HCT116 (cell line): ENCODE data around the gene PRSS56. TPM values are rescaled to one million over a fixed set of nuclear protein-coding genes. Genes with fewer than 3 reads are reported as not detected.

Experiments
- ATAC-seq: fragments of 200-7000 bp; cut with Tn5 transposase; 2 replicates; pipeline ENCODE4 v1.9.1; 2020; ENCODE audit warnings: mild to moderate bottlenecking, moderate library complexity
- BruUV-seq: library from RNA; stranded (reverse); fragments of 400-500 nt; replicated peaks from 2 replicates; lab custom pipeline; 2021; lab: Mats Ljungman, UMichigan
- CTCF ChIA-PET: fragments of 300-600 bp; sonication (Branson Sonifier 250); formaldehyde crosslinking; loops from one replicate; lab custom pipeline; 2021; ENCODE audit warnings: antibody characterized with exemption; lab: Charles Lee
- POLR2A ChIA-PET: fragments of 300-600, 350-600 bp; sonication (Branson Sonifier 250); formaldehyde crosslinking; loops from one replicate; lab custom pipeline; 2021; ENCODE audit warnings: antibody characterized with exemption; lab: Charles Lee
- RAD21 ChIA-PET, 2 experiments: fragments of 300-600 bp; sonication (Branson Sonifier 250); formaldehyde crosslinking; loops; one replicate each; lab custom pipeline; 2023; ENCODE audit warnings: low total read pairs in 2 of 2; ENCODE audit not compliant: uncharacterized antibody in 2 of 2, unreplicated experiment in 2 of 2, low non-redundant PET in 1 of 2; lab: Charles Lee
- DNase-seq: peaks from one replicate; pipeline ENCODE4 v3.0.0-alpha.2; 2010; ENCODE audit warnings: low read depth, low spot score
- H2AFZ ChIP-seq: fragments of 200-600 bp; shearing (Covaris generic), sonication (generic); 2 replicates; pipeline ENCODE4 v1.6.1; 2017; ENCODE audit warnings: low read depth, mixed run types, mixed read lengths, antibody characterized with exemption, low read length; ENCODE audit not compliant: poor library complexity, severe bottlenecking
- H3K27ac ChIP-seq: 2 replicates; pipeline ENCODE4 v1.5.1; 2012; ENCODE audit warnings: low read depth, low read length
- H3K27me3 ChIP-seq: fragments of 200-600 bp; sonication (generic); 2 replicates; pipeline ENCODE4 v1.6.1; 2016; ENCODE audit warnings: mixed run types, low read length, mixed read lengths; ENCODE audit not compliant: insufficient read depth
- H3K36me3 ChIP-seq, 2 experiments: fragments of 200-500 bp in 1 of 2; fragments of 200-600 bp in 1 of 2; sonication (Bioruptor generic) in 1 of 2; sonication (generic) in 1 of 2; 2 replicates each; pipeline versions ENCODE4 v1.5.1 to v1.6.1; 2014 to 2016; ENCODE audit warnings: low read length in 2 of 2, inconsistent platforms in 1 of 2, mixed read lengths in 1 of 2, mixed run types in 1 of 2; ENCODE audit not compliant: insufficient read depth in 2 of 2, control insufficient read depth in 1 of 2
- H3K4me1 ChIP-seq, 2 experiments: fragments of 200-600 bp in 1 of 2; sonication (generic) in 1 of 2; 2 replicates each; pipeline versions ENCODE4 v1.5.1 to v1.6.1; 2012 to 2017; ENCODE audit warnings: low read length in 2 of 2, inconsistent platforms in 1 of 2, mild to moderate bottlenecking in 1 of 2, mixed read lengths in 1 of 2, mixed run types in 1 of 2, moderate library complexity in 1 of 2; ENCODE audit not compliant: insufficient read depth in 2 of 2, control insufficient read depth in 1 of 2
- H3K4me2 ChIP-seq: fragments of 200-600 bp; sonication (generic); 2 replicates; pipeline ENCODE4 v1.6.1; 2017; ENCODE audit warnings: mixed run types, low read length, mixed read lengths
- H3K4me3 ChIP-seq, 2 experiments: fragments of 200-600 bp in 1 of 2; sonication (generic) in 1 of 2; replicated peaks in 1 of 2; 2 replicates each; pipeline ENCODE4 v1.5.1; 2011 to 2016; ENCODE audit warnings: low read length in 2 of 2, control low read depth in 1 of 2, low read depth in 1 of 2, mild to moderate bottlenecking in 1 of 2, mixed read lengths in 1 of 2, mixed run types in 1 of 2
- H3K79me2 ChIP-seq: fragments of 200-600 bp; sonication (generic); 2 replicates; pipeline ENCODE4 v1.6.1; 2017; ENCODE audit warnings: mild to moderate bottlenecking, mixed run types, low read length, moderate library complexity, mixed read lengths; ENCODE audit not compliant: insufficient read depth
- H3K9ac ChIP-seq: fragments of 200-600 bp; sonication (generic); 2 replicates; pipeline ENCODE4 v1.6.1; 2016; ENCODE audit warnings: low read length, mixed read lengths
- H3K9me2 ChIP-seq: fragments of 200-600 bp; sonication (generic), shearing (Covaris generic); 2 replicates; pipeline ENCODE4 v1.6.1; 2017; ENCODE audit warnings: mixed run types, mild to moderate bottlenecking, moderate library complexity; ENCODE audit not compliant: insufficient read depth
- H3K9me3 ChIP-seq, 2 experiments: fragments of 200-500 bp in 1 of 2; fragments of 200-600 bp in 1 of 2; sonication (Bioruptor generic) in 1 of 2; sonication (generic) in 1 of 2; 2 replicates each; pipeline ENCODE4 v1.6.1; 2014 to 2017; ENCODE audit warnings: low read length in 2 of 2, mixed read lengths in 2 of 2, inconsistent platforms in 1 of 2, low read depth in 1 of 2, mild to moderate bottlenecking in 1 of 2, mixed run types in 1 of 2, moderate library complexity in 1 of 2; ENCODE audit not compliant: control insufficient read depth in 1 of 2, insufficient read depth in 1 of 2
- H4K20me1 ChIP-seq: fragments of 200-600 bp; sonication (generic), shearing (Covaris generic); 2 replicates; pipeline ENCODE4 v1.6.1; 2017; ENCODE audit warnings: mixed run types, mild to moderate bottlenecking, moderate library complexity; ENCODE audit not compliant: insufficient read depth
- ATF3 ChIP-seq: IDR thresholded peaks from 2 replicates; pipeline ENCODE4 v1.6.1; 2012
- CEBPB ChIP-seq: IDR thresholded peaks from 2 replicates; pipeline ENCODE4 v1.6.1; 2012; ENCODE audit warnings: low read depth
- EGR1 ChIP-seq: IDR thresholded peaks from 2 replicates; pipeline ENCODE4 v1.6.1; 2012; ENCODE audit warnings: low read depth
- ELF1 ChIP-seq: IDR thresholded peaks from 2 replicates; pipeline ENCODE4 v1.6.1; 2012; ENCODE audit warnings: low read depth, borderline replicate concordance
- EZH2phosphoT487 ChIP-seq: fragments of 200-600 bp; IDR thresholded peaks from 2 replicates; pipeline ENCODE4 v1.6.1; 2018; ENCODE audit warnings: antibody characterized with exemption, borderline replicate concordance
- FOSL1 ChIP-seq: IDR thresholded peaks from 2 replicates; pipeline ENCODE4 v1.6.1; 2012; ENCODE audit warnings: low read depth
- JUND ChIP-seq: IDR thresholded peaks from 2 replicates; pipeline ENCODE4 v1.6.1; 2012
- MAX ChIP-seq: IDR thresholded peaks from 2 replicates; pipeline ENCODE4 v1.6.1; 2012
- POLR2A ChIP-seq: IDR thresholded peaks from 2 replicates; pipeline ENCODE4 v1.7.0; 2011; ENCODE audit warnings: borderline replicate concordance; ENCODE audit not compliant: insufficient read depth, insufficient read length; ENCODE audit errors: extremely low read depth
- POLR2AphosphoS5 ChIP-seq: IDR thresholded peaks from 2 replicates; pipeline ENCODE4 v1.6.1; 2011; ENCODE audit warnings: mild to moderate bottlenecking, low read depth, low read length, moderate library complexity
- REST ChIP-seq: IDR thresholded peaks from 2 replicates; pipeline ENCODE4 v1.6.1; 2012; ENCODE audit warnings: low read depth
- SIN3A ChIP-seq: IDR thresholded peaks from 2 replicates; pipeline ENCODE4 v1.6.1; 2012; ENCODE audit warnings: low read depth
- SP1 ChIP-seq: IDR thresholded peaks from 2 replicates; pipeline ENCODE4 v1.6.1; 2012; ENCODE audit warnings: low read depth
- SRF ChIP-seq: IDR thresholded peaks from 2 replicates; pipeline ENCODE4 v1.6.1; 2012; ENCODE audit warnings: low read depth
- TCF7L2 ChIP-seq: IDR thresholded peaks from 2 replicates; pipeline ENCODE4 v1.7.0; 2011; ENCODE audit warnings: borderline replicate concordance, inconsistent platforms; ENCODE audit not compliant: insufficient read depth, insufficient read length; ENCODE audit errors: extremely low read depth
- YY1 ChIP-seq: IDR thresholded peaks from 2 replicates; pipeline ENCODE4 v1.6.1; 2011; ENCODE audit warnings: low read length, low read depth, moderate library complexity, mild to moderate bottlenecking; ENCODE audit not compliant: insufficient replicate concordance; ENCODE audit errors: extremely low read depth
- ZBTB33 ChIP-seq: IDR thresholded peaks from 2 replicates; pipeline ENCODE4 v1.6.1; 2011; ENCODE audit warnings: mild to moderate bottlenecking, low read length, moderate library complexity; ENCODE audit not compliant: insufficient replicate concordance; ENCODE audit errors: extremely low read depth
- ZFX ChIP-seq: fragments of 450-650 bp; IDR thresholded peaks from 2 replicates; pipeline ENCODE4 v1.6.1; 2017
- ZNF274 ChIP-seq: fragments of 200-500 bp; sonication (Bioruptor generic); IDR thresholded peaks from 2 replicates; pipeline ENCODE4 v1.6.1; 2014; ENCODE audit warnings: mild to moderate bottlenecking, low read depth, low read length, inconsistent platforms
- intact Hi-C: fragments of 100-400 bp; cut with micrococcal nuclease; formaldehyde crosslinking; loops from 2 replicates; pipeline ENCODE4 v1.10.0; 2022
- total RNA-seq: library from RNA; stranded (reverse); gene quantifications from one replicate; pipeline ENCODE4 v1.2.1, GENCODE V29; 2021; ENCODE audit not compliant: unreplicated experiment

PRSS56 gene
- total RNA-seq, 1 experiment from 2014 or later: not detected

GRCh38 chr2:232480201-232481190, 39.7 kb upstream of the PRSS56 start:
- TF ChIP-seq POLR2A (no peak), ZBTB33 (no peak), POLR2AphosphoS5 (no peak), FOSL1 (no peak), ZFX (no peak), TCF7L2 (no peak), JUND (no peak), CEBPB (no peak), ELF1 (no peak), ZNF274 (no peak), MAX (no peak), SRF (no peak), EGR1 (no peak), REST (no peak), ATF3 (no peak), EZH2phosphoT487 (no peak), YY1 (no peak), SIN3A (no peak), SP1 (no peak)
- intact Hi-C loops: no loop called here
- POLR2A ChIA-PET: no interaction called here
- no peaks in the 10 kb centered on the region for H3K36me3 ChIP-seq
- H3K9me3 ChIP-seq: no peaks in the 10 kb centered on the region
- H3K4me3 ChIP-seq: no peak overlapping the region
- BruUV-seq: no TSS peak
- H4K20me1 ChIP-seq: no peaks in the 10 kb centered on the region
- DNase-seq: no peak
- H3K27me3 ChIP-seq: no peaks in the 10 kb centered on the region
- no peak overlapping the region for H3K9ac ChIP-seq
- H3K79me2 ChIP-seq: no peaks in the 10 kb centered on the region
- no peak overlapping the region for H2AFZ ChIP-seq
- no peaks in the 10 kb centered on the region for H3K4me1 ChIP-seq
- no peak for ATAC-seq
- no peaks in the 10 kb centered on the region for H3K9me2 ChIP-seq
- H3K27ac ChIP-seq: no peak overlapping the region
- CTCF ChIA-PET: no interaction called here
- RAD21 ChIA-PET: no interaction called here
- no peak overlapping the region for H3K4me2 ChIP-seq
